ENCODE data around the gene RASGEF1C. TPM values are rescaled to one million over a fixed set of nuclear protein-coding genes. Genes with fewer than 3 reads are reported as not detected.

The RASGEF1C gene
- total RNA-seq, 1 experiment from 2014 or later, result not detected

DNA sequence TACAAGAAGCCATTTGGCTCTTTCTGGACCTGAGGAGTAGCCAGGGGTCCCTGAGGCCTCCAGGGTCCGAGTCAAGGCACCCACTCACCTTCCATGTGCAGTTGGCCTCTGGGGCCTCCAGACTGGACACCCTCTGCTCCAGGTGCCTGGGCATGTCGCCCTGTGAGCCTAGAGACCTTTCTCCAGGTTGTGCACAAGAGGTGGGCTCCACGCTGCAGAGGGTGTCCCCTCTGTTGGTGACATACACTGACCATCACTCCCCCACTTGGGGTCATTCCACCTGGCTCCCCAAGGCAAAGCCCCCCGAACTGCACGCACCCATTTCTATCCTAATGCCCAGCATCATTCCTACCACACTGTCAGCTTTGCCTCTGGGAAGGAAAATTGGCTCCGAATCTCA, 48.8 kb downstream of the RASGEF1C start:
- no peaks in the 10 kb centered on the region for H3K36me3 Mint-ChIP-seq (ENCODE audit: insufficient read depth, unreplicated experiment)
- BruUV-seq (replicated peaks), result no TSS peak
- peaks cover 70% of the 10 kb centered on the region for H3K27me3 Mint-ChIP-seq (ENCODE audit: unreplicated experiment)
- DNase-seq, result no peak
- no peaks in the 10 kb centered on the region for H3K9me3 Mint-ChIP-seq (ENCODE audit: low read depth, unreplicated experiment)
- TF ChIP-seq, protein P1, sequence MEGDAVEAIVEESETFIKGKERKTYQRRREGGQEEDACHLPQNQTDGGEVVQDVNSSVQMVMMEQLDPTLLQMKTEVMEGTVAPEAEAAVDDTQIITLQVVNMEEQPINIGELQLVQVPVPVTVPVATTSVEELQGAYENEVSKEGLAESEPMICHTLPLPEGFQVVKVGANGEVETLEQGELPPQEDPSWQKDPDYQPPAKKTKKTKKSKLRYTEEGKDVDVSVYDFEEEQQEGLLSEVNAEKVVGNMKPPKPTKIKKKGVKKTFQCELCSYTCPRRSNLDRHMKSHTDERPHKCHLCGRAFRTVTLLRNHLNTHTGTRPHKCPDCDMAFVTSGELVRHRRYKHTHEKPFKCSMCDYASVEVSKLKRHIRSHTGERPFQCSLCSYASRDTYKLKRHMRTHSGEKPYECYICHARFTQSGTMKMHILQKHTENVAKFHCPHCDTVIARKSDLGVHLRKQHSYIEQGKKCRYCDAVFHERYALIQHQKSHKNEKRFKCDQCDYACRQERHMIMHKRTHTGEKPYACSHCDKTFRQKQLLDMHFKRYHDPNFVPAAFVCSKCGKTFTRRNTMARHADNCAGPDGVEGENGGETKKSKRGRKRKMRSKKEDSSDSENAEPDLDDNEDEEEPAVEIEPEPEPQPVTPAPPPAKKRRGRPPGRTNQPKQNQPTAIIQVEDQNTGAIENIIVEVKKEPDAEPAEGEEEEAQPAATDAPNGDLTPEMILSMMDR (IDR thresholded peaks at IDR 0.05; ENCODE audit: unreplicated experiment), result no peak
- H3K27ac Mint-ChIP-seq (ENCODE audit: unreplicated experiment), result no peak overlapping the region
- CTCF ChIA-PET, result no interaction called here
- intact Hi-C loops (cut with micrococcal nuclease; ENCODE audit: unreplicated experiment), result no loop called here
- no peak overlapping the region for H3K4me3 Mint-ChIP-seq (ENCODE audit: low read depth, unreplicated experiment)
- H3K4me1 Mint-ChIP-seq (ENCODE audit: low read depth, unreplicated experiment), result peaks cover 7% of the 10 kb centered on the region

DNA sequence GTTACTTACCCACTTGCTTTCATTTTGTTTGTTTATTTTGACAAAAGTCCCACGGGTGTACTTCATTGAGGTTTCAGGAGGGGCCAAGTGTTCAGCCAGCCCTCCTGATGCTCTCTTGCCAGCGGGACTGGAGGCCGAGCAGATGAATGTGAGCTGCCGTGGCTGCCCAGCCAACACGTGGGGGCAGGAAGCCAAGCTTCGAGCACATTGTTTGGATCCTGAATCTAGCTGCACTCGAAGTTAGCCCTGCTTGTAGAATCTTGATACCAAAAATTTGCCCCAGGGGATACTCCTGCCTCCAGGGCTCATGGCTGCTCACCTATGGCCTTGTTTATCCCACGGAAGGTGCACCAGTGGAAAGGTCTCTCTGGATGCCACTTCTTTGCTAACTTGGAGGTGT, 49.3 kb downstream of the RASGEF1C start:
- no peaks in the 10 kb centered on the region for H3K36me3 Mint-ChIP-seq (ENCODE audit: insufficient read depth, unreplicated experiment)
- no peak overlapping the region for H3K27ac Mint-ChIP-seq (ENCODE audit: unreplicated experiment)
- DNase-seq, result no peak
- H3K4me3 Mint-ChIP-seq (ENCODE audit: low read depth, unreplicated experiment), result no peak overlapping the region
- peaks cover 65% of the 10 kb centered on the region for H3K27me3 Mint-ChIP-seq (ENCODE audit: unreplicated experiment)
- BruUV-seq (replicated peaks), result no TSS peak
- intact Hi-C loops (cut with micrococcal nuclease; ENCODE audit: unreplicated experiment), result no loop called here
- TF ChIP-seq, protein P1 (IDR thresholded peaks at IDR 0.05; ENCODE audit: unreplicated experiment), result no peak
- H3K9me3 Mint-ChIP-seq (ENCODE audit: low read depth, unreplicated experiment), result no peaks in the 10 kb centered on the region
- H3K4me1 Mint-ChIP-seq (ENCODE audit: low read depth, unreplicated experiment), result peaks cover 7% of the 10 kb centered on the region
- CTCF ChIA-PET, result no interaction called here

DNA sequence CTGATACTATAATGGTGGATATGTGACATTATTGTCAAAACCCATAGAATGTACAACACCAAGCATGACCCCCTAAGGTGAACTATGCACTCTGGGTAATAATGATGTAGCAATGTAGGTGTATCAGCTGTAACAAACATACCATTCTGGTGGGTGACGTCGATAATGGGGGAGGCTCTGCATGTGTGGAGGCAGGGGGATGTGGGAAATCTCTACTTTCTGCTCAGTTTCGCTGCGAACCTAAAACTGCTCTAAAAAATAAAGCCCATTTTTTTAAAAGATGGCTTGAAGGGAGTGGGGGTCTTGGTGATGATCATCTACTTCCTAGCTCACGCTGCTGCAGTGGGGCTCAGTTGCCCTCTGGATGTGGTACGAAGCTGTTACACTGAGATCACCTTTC, 51.1 kb downstream of the RASGEF1C start:
- Mint-ChIP-seq H3K27me3 (ENCODE audit: unreplicated experiment) (peaks cover 51% of the 10 kb centered on the region), H3K4me1 (ENCODE audit: low read depth, unreplicated experiment) (no peaks in the 10 kb centered on the region), H3K36me3 (ENCODE audit: insufficient read depth, unreplicated experiment) (no peaks in the 10 kb centered on the region), H3K4me3 (ENCODE audit: low read depth, unreplicated experiment) (no peak overlapping the region), H3K9me3 (ENCODE audit: low read depth, unreplicated experiment) (no peaks in the 10 kb centered on the region), H3K27ac (ENCODE audit: unreplicated experiment) (no peak overlapping the region)
- intact Hi-C loops (cut with micrococcal nuclease; ENCODE audit: unreplicated experiment), result no loop called here
- DNase-seq, result no peak
- TF ChIP-seq, protein P1 (IDR thresholded peaks at IDR 0.05; ENCODE audit: unreplicated experiment), result no peak
- BruUV-seq (replicated peaks), result no TSS peak
- CTCF ChIA-PET, result no interaction called here

DNA sequence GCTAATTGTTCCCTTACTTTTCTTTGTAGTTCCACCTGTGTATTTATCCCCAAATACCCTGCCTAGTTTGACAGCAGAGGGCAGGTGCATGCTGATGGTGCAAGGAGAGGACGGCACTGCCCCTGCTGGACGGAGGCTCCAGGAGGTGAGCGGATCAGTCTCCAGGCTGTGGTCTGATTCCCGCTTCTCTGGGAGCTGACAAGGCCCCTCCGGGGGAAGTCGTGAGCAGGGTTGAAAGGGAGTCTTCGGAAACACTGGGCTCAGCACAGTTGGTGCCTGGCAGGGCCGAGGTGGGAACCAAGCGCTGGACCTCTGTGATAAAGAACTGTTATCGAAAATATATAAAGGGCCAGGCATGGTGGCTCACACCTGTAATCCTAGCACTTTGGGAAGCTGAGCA, 52.9 kb downstream of the RASGEF1C start:
- CTCF ChIA-PET, result no interaction called here
- TF ChIP-seq, protein P1 (IDR thresholded peaks at IDR 0.05; ENCODE audit: unreplicated experiment), result no peak
- no peak for DNase-seq
- H3K27me3 Mint-ChIP-seq (ENCODE audit: unreplicated experiment), result peaks cover 48% of the 10 kb centered on the region
- H3K4me3 Mint-ChIP-seq (ENCODE audit: low read depth, unreplicated experiment), result no peak overlapping the region
- H3K27ac Mint-ChIP-seq (ENCODE audit: unreplicated experiment), result no peak overlapping the region
- intact Hi-C loops (cut with micrococcal nuclease; ENCODE audit: unreplicated experiment), result no loop called here
- no peaks in the 10 kb centered on the region for H3K4me1 Mint-ChIP-seq (ENCODE audit: low read depth, unreplicated experiment)
- no TSS peak for BruUV-seq (replicated peaks)
- H3K36me3 Mint-ChIP-seq (ENCODE audit: insufficient read depth, unreplicated experiment), result no peaks in the 10 kb centered on the region
- no peaks in the 10 kb centered on the region for H3K9me3 Mint-ChIP-seq (ENCODE audit: low read depth, unreplicated experiment)

All from Calu3 (cell line).